ENCODE data around the gene SSH2. TPM values are rescaled to one million over a fixed set of nuclear protein-coding genes. Genes with fewer than 3 reads are reported as not detected.

SSH2 gene
- total and polyA plus RNA-seq, 2 donors from 2014 or later = 19.7 to 62.5 TPM

DNA sequence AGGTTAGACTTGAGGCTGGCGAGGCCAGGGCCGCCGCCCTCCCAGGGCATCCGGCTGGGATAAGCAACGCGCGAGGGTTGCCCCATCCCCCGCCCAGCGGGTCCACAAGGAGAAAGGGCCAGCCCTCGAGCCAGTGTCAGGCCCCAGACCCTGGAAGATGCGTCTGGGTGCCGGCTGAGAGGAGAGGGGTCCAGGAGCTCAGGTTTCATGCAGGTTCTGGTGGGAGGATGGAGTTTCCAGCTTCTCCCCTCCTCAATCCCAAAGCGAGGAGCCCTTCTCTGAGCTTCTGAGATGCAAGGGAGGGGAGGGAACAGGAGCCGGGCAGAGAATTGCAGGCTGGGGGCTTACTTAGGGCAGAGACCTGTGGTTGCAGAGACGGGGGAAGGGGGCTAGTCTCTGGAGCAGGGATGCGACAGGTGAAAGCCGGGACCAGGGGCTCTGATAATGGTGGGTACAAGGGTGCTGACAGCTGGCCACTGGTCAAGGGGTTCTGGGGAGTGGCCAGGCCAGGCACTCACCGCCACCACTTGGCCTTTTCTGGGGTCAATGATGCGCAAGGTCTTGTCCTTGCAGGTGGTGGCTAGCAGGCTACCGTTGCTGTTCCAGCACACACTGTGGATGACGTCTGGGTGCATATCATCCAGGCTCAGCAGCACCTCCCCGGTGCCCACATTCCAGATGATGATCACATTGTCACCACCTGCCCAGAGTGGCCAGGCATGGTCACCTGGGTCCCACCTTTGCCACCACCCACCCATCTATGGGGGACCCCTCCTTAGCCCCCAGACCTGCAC, 311.6 kb downstream of the SSH2 start:
- FAIRE-seq = no peak
- peaks cover 22% of the 10 kb centered on the region for H3K27me3 ChIP-seq (ENCODE audit: control insufficient read depth, insufficient read depth, low read length)
- TF ChIP-seq, protein P1, sequence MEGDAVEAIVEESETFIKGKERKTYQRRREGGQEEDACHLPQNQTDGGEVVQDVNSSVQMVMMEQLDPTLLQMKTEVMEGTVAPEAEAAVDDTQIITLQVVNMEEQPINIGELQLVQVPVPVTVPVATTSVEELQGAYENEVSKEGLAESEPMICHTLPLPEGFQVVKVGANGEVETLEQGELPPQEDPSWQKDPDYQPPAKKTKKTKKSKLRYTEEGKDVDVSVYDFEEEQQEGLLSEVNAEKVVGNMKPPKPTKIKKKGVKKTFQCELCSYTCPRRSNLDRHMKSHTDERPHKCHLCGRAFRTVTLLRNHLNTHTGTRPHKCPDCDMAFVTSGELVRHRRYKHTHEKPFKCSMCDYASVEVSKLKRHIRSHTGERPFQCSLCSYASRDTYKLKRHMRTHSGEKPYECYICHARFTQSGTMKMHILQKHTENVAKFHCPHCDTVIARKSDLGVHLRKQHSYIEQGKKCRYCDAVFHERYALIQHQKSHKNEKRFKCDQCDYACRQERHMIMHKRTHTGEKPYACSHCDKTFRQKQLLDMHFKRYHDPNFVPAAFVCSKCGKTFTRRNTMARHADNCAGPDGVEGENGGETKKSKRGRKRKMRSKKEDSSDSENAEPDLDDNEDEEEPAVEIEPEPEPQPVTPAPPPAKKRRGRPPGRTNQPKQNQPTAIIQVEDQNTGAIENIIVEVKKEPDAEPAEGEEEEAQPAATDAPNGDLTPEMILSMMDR (IDR thresholded peaks at IDR 0.05; ENCODE audit: borderline replicate concordance, extremely low read depth, insufficient read depth) = no peak

GRCh38 chr17:29617481-29618271, 312.4 kb downstream of the SSH2 start:
- TF ChIP-seq, protein P1 (IDR thresholded peaks at IDR 0.05; ENCODE audit: borderline replicate concordance, extremely low read depth, insufficient read depth) = peak; percentile 66
- no peaks in the 10 kb centered on the region for H3K9me3 ChIP-seq (ENCODE audit: control insufficient read depth in 2 of 3, insufficient read depth in 1 of 3, low read length in 3 of 3)
- H3K9ac ChIP-seq (ENCODE audit: low read length in 3 of 3) = no peak overlapping the region
- no peak overlapping the region for H3K27ac ChIP-seq (ENCODE audit: low read depth in 2 of 2, low read length in 2 of 2)
- H3K27me3 ChIP-seq (ENCODE audit: control insufficient read depth, insufficient read depth, low read length) = peaks cover 22% of the 10 kb centered on the region
- peak in 3 of 5 donors; percentile 65 to 90 (median 70) for DNase-seq
- peak overlapping the region in 2 of 3 donors; percentile 29 to 37 for H3K4me3 ChIP-seq (ENCODE audit: low read length in 3 of 3)
- H3K4me1 ChIP-seq (ENCODE audit: control insufficient read depth in 2 of 3, insufficient read depth in 2 of 3, low read depth in 1 of 3, low read length in 3 of 3) = peaks cover 0 to 37% (median 17%) of the 10 kb centered on the region in 3 donors
- no peak for FAIRE-seq
- intact Hi-C loops (cut with DNase I) = no loop called here
- H3K36me3 ChIP-seq (ENCODE audit: control insufficient read depth in 2 of 3, insufficient read depth in 3 of 3, low read length in 3 of 3) = no peaks in the 10 kb centered on the region

More for the DNA sequence above, 311.6 kb downstream of the SSH2 start:
- Histone ChIP-seq H3K9me3 (ENCODE audit: control insufficient read depth in 2 of 3, insufficient read depth in 1 of 3, low read length in 3 of 3) (no peaks in the 10 kb centered on the region), H3K9ac (ENCODE audit: low read length in 3 of 3) (no peak overlapping the region), H3K27ac (ENCODE audit: low read depth in 2 of 2, low read length in 2 of 2) (no peak overlapping the region), H3K4me3 (ENCODE audit: low read length in 3 of 3) (no peak overlapping the region), H3K4me1 (ENCODE audit: control insufficient read depth in 2 of 3, insufficient read depth in 2 of 3, low read depth in 1 of 3, low read length in 3 of 3) (peaks cover 0 to 38% (median 17%) of the 10 kb centered on the region in 3 donors), H3K36me3 (ENCODE audit: control insufficient read depth in 2 of 3, insufficient read depth in 3 of 3, low read length in 3 of 3) (no peaks in the 10 kb centered on the region)
- intact Hi-C loops (cut with DNase I) = no loop called here
- DNase-seq = peak in 1 of 5 donors; percentile 62

DNA sequence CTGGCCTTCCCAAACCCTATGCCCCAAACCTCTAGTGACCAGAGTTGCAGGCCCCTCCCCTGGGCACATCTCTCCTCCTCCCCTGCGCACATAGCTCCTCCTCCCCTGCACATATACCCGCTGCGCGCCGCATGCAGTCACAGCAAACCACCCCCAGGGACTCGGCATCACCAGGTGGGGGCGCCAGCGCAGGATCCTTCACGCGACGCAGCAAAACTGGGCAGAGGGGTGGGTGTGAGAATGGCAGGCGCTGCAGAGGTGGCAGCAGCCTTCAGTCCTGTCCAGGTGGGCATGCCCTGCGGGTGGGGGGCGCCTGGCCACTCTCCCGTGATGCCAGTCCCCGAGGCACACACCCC, 312.9 kb downstream of the SSH2 start:
- H3K4me3 ChIP-seq (ENCODE audit: low read length in 3 of 3) = peak overlapping the region in 1 of 3 donors; percentile 37
- H3K9ac ChIP-seq (ENCODE audit: low read length in 3 of 3) = no peak overlapping the region
- TF ChIP-seq, protein P1 (IDR thresholded peaks at IDR 0.05; ENCODE audit: borderline replicate concordance, extremely low read depth, insufficient read depth) = peak; percentile 54
- H3K4me1 ChIP-seq (ENCODE audit: control insufficient read depth in 2 of 3, insufficient read depth in 2 of 3, low read depth in 1 of 3, low read length in 3 of 3) = peaks cover 0 to 35% (median 17%) of the 10 kb centered on the region in 3 donors
- DNase-seq (peak; percentile 87 to 93 (median 90)), FAIRE-seq (no peak)
- H3K27me3 ChIP-seq (ENCODE audit: control insufficient read depth, insufficient read depth, low read length) = peaks cover 22% of the 10 kb centered on the region
- no peaks in the 10 kb centered on the region for H3K9me3 ChIP-seq (ENCODE audit: control insufficient read depth in 2 of 3, insufficient read depth in 1 of 3, low read length in 3 of 3)
- intact Hi-C loops (cut with DNase I) = no loop called here
- H3K36me3 ChIP-seq (ENCODE audit: control insufficient read depth in 2 of 3, insufficient read depth in 3 of 3, low read length in 3 of 3) = no peaks in the 10 kb centered on the region
- H3K27ac ChIP-seq (ENCODE audit: low read depth in 2 of 2, low read length in 2 of 2) = no peak overlapping the region

All from kidney (tissue), 14 donors.